GM21515 (cell line): ENCODE data around the gene PDGFRA.

Experiments used
- ATAC-seq: cut with Tn5 transposase; IDR thresholded peaks from one replicate; pipeline ENCODE4 v1.9.1; 2021; ENCODE audit not compliant: unreplicated experiment

The PDGFRA gene

DNA sequence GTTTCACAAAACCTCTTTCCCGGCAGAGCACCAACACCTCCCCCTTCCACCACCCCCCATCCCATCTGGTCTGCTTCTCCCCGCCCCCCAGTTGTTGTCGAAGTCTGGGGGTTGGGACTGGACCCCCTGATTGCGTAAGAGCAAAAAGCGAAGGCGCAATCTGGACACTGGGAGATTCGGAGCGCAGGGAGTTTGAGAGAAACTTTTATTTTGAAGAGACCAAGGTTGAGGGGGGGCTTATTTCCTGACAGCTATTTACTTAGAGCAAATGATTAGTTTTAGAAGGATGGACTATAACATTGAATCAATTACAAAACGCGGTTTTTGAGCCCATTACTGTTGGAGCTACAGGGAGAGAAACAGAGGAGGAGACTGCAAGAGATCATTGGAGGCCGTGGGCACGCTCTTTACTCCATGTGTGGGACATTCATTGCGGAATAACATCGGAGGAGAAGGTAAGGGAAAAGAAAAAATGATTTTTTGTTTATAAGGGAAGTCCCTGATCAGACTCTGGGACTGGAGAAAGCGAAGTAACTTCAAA lies at the start of gene PDGFRA:
Gene PDGFRA, plus strand, starts transcription at position 333 of the 541 bp plus-strand sequence. CDS start 29,476 bp downstream, outside the sequence.
- no peak for ATAC-seq

DNA sequence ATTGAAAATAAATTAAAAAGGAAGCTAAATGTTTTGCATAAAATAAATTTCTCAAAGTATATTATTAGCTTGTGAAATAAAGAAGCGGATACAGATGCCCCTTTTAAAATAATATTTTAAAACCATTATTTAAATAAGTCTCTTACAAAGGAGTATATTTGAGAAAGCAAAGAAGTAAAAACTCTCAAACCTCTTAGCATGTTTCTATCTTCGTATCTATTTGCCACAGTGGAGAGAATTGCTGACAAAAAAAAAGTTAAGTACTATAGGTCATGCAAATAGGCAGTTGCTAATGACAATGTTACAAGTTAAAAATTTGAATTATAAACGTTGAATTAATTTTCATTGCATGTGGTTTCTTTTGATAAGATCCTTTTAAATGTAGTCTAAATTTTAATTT lies 44.5 kb upstream of the PDGFRA start:
- ATAC-seq: no peak

DNA sequence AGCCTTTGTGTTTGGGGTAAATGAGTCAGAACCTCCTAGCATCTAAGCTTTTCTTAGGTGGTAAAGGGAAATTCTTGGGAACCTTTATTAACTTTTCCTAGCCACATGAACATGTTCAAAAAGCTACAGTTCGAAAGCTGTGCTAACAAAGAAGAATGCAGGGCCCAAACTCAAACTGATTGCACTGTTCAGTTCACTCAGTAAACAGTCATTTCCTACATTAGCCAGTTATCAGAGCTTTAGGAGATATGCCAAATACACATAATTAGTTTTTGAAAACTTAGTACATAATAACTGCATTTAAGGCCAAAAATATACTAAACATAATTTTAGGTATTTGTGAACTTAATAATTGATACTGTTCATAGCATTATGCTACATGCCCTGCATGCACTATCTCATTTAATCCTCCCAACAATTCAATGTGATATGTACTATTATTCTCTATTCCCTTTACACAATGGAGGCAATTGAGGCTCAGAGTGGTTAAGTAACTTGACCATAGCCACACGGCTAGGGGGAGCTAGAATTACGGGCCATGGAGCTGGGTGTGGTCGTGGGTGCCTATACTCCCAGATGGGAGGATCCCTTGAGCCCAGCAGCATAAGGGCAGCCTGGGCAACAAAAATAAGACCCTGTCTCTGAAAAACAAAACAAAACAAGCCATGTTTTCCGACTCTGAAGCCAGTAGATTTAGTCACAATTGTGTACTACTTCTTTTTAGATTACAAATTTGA lies 43.9 kb upstream of the PDGFRA start:
- ATAC-seq: no peak

DNA sequence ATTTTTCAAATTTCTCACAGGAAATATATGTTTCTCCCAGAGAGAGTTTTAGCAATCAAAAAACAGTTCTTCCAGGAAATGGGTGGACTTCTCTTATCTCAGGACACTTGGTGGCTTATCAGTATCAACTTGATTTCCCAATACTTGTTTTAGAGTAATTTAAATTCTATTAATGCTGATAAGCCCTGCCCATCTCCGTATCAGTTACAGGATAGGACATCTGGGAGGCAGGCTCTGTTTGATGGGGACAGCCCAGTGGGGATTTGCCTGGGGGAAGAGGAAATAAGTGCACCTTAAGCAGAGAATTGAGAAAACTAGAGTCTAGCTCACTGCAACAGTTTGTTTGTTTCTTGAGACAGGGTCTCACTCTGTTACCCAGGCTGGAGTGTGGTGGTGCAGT lies 43.2 kb upstream of the PDGFRA start:
- ATAC-seq: no peak

DNA sequence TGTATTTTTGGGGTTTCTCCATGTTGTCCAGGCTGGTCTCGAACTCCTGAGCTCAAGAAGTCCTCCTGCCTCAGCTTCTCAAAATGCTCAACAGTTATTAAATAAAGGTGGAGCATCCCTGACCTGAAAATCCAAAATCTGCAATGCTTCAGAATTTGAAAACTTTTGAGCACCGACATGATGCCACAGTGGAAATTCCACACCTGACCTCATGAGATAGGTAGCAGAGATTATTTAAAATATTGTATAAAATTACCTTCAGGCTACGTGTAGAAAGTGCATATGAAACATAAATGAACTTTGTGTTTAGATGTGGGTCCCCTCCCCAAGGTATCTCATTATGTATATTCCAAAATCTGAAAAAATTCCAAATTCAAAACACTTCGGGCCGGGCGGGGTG lies 42.7 kb upstream of the PDGFRA start:
- ATAC-seq: no peak

DNA sequence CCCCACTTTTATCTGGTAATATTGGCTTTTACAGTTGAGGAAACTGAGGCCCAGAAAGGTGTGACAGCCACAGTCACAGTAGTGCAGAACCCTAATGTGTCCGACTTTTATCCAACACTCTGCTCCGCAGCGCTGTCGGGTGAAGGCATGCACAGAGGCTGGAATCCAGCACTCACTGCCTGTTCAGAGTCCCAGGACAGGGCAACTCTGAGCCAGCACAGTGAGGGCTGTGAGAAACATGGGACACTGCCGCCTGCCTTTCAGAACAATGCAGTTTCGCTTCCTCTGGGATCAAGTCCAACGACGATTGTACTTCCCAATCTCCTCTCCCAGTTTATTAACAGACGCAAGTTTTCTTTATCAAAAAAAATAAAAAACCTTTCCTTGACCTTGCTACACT lies 41.9 kb upstream of the PDGFRA start:
- ATAC-seq: no peak

DNA sequence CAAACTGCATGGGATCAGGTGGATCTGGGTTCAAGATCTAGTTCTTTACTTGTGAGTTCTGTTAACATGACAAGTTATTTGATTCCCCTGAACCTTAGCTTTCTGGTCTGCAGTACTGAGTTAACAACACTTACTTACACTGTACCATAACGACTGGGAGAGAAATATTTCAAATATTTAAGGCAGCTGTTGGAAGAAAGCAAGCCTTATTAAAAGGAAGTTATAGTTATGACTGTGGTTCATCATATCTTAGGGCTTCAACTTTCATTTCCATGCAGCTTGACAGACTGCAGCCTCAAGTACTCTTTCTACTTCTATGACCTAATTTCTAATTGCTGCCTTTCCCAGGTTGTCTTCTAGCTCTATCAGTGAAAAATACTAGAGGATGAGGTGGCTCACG lies 40.0 kb upstream of the PDGFRA start:
- no peak for ATAC-seq

DNA sequence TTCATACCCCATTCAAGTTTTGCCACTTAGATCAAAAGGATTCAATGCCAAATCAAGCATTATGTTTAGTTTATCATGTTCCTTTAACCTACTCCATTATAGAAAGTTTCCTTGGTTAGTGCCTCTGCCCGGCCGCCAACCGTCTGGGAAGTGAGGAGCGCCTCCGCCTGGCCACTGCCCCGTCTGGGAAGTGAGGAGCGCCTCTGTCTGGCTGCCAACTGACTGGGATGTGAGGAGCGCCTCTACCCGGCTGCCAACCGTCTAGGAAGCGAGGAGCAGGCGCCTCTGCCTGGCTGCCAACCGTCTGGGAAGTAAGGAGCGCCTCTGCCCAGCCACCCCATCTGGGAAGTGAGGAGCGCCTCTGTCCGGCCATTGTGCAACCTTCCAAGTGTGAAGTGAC lies 36.3 kb upstream of the PDGFRA start:
- ATAC-seq: no peak

DNA sequence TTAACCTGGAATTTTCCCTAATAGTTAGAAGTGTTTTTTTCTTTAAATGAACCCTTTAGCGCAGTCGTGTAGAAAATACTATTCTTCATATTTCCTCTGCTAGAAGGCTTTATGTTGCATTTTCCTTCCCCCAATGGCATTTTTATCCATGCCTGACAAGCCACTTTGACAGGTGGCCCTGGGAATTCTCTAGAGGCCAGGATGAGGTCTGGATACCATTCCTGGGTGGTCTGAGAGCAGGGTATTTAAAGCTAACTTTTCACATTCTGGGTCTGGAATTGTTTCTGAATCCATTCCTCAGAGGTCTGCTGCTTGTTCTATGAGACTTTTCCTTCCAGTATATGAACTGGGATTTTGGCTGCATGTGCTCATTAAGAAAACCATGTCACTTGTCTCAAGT lies 31.2 kb upstream of the PDGFRA start:
- no peak for ATAC-seq

DNA sequence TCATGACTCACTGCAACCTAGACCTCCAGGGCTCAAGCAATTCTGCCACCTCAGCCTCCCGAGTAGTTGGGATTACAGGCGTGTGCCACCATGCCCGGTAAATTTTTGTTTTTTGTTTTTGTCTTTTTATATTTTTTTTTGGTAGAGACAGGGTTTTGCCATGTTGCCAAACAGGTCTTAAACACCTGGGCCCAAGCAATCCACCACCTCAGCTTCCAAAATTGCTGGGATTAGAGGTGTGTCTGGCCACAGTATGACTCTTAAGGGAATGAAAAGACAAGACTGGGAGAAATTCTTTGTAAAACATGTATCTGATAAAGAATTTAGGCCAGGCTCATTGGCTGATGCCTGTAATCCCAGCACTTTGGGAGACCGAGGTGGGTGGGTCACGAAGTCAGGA lies 29.2 kb upstream of the PDGFRA start:
- no peak for ATAC-seq

DNA sequence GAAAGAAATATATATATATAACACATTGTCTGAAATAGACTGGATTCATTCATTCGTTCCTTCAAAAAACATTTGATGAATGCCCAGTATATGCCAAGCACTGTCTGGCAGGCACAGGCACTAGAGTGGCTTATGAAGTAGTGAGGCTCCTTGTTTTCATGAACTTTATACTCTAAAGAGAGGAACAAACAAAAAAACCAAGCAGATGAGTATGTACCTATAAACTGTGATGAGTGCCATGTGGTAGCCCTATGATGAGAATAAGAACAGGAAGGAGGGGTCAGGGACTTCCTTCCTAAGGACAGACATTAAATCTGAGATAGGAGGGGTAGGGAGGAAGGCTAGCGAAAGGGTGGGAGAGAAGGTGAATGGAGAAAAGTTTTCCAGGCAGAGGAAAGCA lies 19.5 kb upstream of the PDGFRA start:
- no peak for ATAC-seq

DNA sequence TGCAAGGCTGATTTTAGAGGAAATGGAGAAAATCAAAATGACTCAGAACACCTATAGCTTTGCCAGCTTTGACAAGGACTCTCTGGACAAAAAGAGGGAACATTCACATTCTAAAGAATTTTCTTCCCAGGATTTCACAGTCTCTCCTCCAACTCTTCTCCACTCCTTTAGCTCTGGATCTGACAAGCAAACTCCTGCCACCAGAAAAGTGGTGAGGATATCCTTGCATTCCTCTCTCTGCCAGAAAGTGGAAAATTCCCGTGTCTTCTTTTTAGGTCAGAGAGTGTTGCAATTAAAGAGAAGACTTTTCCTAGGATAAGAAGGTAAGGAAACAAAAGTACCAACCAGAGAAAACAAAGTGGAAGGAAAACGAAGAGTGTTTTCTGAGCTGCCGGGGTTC lies 16.1 kb upstream of the PDGFRA start:
- ATAC-seq: no peak

DNA sequence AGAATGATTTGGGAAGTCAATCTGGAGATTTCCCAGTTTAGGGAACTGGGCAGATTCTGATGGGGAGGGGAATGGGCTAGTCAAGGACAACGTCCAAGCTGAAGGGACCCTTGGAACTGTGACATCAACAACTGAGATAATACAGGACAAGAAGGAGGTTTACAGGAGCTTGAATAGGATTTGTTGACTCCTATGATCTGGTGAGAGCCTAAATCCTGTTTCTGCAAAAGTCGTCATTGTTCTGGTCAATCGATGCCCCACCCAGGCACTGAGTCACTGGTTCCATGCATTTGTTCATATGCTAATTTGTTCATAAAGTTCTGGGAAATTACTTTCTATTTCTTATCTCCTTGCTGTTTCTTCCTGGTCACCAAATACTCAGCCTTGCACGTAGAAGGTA lies 15.3 kb upstream of the PDGFRA start:
- no peak for ATAC-seq

DNA sequence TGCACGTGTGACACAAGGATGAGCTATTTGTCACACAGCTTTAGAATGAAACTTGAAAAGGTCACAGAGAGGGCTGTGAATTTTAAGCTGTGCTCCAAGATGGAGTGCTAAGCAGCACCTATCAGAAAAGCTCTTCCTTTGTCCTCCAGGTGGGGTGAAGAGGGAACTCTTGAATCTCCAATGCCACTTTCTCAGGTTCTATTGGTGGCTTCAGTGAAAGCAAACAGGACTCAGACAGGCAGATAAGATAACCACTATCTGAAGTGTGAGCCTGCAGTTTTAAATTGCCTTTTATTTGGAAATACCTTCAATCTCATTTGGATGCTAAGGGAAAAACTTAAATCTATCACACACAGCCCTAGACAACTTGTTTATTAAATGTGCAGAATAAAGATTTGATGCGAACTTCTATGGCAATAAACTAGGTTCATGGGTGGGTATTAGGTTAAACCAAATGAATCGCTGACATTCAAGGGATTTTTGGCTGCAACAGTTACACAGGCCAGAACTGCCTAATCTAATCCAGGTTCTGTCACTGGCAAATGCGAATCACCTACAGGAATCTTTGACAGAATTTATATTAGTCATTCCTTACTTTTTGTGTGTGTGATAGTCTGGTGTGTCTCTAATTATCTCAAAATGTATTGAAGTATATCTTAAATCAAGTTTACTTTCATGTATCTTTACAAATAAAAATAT lies 13.6 kb upstream of the PDGFRA start:
- no peak for ATAC-seq

DNA sequence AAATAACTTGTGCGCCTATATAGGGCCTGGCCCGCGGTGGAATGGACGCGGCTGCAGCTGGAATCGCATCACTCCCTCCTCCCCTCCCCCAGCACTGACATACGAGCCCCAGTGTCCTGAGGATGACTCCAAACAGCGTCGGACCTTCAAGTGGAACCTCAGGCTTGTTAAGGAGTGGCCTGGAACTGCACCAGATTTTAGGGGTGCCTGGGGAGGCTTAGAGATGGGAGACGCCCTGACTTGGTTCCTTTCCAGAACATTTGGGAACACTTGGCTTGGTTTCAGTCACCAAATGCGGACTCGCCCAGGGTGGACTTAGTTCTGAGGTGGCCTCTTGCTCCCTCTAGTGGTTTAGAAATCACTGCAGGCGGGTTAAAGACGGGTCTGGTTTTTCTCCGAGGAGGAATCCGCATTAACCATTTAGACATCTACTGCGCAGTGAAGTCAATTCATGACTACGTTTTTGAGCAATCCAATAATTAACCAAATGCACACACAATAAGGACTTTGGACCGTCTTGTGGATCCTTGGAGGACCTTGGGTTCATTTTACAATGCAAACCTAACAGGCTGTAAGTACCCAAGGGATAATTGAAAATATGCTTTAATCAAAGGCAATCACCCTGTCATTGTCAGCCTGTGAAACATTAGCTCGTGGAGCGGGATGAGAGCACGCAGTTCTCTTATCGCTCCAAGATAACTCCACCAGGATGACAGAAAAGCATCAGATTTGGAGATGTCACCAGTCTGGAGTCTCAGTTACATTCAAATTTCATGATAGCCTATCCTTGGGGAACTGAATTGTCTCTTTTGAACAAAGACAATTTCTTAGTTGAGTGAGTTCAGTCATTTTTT lies 11.2 kb upstream of the PDGFRA start:
- peak; percentile 58 for ATAC-seq

DNA sequence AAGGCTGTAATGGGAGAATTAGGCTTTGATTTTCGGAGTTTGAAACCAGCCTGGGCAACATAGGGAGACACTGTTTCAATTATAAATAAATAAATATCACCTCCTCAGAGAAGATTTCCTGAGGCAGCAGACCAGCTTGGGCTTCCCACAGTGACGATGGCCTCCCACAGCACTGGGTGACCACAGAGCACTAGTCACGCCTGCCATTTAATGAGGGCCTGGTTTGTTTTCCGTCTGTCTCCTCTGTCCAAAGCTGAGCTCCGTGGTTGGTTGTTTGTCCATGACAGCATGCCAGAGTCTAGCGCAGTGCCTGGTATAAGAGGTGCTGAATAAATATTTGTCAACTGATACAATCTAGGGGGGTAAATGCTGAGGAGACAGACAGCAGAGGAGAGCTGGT lies 10.4 kb upstream of the PDGFRA start:
- no peak for ATAC-seq

DNA sequence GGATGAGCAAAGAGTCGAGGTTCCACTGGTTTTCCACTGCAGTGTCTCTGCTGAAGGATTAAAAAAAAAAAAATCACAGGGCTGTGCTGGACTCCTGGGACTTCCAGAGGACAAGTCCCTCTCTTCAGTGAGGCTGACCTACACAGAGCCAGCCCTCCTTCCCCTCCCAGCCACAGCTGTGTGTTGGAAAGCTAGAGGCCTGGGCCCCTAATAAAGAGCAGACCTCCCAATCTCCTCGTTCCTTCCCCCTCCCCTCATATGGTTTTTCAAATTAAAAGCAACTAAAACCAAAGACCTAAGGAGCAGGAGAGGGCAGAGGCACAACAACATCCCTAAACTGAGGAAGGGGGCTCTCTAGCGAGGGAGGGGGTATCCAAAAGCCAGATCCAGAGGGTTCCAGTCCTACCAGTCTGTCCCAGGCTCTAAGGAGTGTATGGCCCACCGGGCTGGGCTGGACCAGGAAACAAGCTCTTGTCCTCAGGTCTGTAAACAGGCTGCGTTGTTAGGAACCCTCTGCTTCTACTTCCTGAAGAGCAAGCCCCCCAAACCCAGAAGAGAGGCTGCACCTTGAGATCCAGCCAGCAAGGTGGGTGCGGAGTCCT lies 4.0 kb upstream of the PDGFRA start:
- ATAC-seq: no peak

DNA sequence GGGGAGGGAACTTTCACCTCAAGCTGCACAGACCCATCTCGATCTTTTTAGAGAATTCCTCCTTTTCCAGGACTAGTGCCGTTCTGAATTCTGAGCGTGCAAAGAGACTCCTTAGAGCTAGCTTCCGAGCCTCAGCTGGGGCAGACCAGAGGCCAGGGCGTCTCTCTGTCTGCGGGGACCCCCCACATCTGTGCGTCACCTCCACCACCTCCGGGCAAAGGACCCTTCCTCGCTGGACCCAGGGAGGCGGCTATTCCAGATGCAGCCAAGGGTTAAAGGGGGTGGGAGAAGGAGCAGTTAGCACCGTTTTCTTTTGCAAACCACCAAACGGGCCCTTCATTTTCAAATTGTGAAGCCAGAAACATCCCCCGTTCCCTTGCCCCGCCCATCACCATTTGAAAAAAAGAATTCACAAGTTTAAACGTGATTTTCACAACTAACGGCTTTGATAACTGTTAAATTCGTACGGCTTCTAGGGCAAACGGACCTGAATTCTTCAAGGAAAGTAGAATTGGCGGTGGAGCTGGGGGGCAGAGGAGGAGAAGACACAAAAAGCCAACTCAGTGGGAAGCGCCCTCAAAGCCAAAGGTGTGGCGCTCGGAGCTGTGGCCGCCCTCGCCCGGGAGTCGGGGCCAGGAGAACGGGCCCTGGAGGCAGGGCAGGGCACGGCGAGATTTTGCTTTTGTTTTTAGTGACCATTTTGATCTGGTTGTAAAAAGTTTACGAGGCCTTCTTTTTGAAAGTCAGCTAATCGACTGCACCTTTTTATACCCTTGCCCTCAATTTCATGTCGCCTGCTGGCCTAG lies 3.3 kb upstream of the PDGFRA start:
- no peak for ATAC-seq

DNA sequence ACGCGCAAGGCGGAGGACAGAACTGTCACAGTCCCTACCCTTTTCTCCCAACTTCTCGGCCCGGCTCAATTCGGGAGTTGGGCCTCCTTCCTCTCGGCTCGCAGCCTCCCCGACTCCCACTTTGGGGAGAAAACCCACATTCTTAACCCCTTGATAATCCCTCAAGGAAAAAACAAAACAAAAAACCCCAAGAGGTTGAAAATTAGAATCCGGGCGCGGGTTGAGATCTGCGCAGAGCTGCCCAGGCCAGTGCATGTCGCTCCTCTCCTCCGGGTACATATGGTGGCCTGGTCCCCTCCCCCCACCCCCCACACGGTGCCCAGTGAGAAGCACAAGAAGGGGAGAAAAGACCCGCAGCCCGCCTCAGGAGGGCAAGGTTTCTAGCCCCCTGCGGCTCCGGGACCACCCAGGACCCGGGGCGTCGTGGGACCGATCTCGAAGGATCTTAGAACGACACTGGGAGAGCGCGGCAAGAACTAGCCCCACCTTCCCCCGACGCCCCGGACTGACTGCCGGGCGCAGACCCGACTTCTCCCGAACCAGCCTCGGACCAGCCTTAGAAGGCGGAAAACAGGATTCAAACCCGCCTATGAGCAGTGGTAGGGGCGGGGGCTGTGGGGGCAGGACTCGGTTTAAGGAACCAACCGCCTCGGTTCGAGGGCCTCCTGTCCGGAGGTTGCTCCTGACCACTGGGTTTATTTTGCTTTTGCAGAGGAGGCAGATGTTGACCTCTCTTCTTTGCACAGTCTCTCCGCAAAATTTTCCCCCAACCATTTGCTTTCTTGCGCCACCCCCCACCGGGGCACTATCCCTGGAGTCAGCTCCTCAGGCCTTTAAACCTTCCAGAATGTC lies 2.5 kb upstream of the PDGFRA start:
- ATAC-seq: no peak
